Thyroid gland (tissue), 4 donors: ENCODE results near the gene EXOC4. TPM values are rescaled to one million over a fixed set of nuclear protein-coding genes. Genes with fewer than 3 reads are reported as not detected.
A peak's percentile ranks its signal among the peaks of the same experiment; 100 is the strongest.

Source experiments
- DNase-seq, 2 donors: peaks; one replicate each; pipeline ENCODE4 v3.0.0-alpha.2; 2019
- H3K27ac ChIP-seq, 3 donors: fragments of 200-600 bp; sonication (generic); 1 replicate in 2 of 3; 2 replicates in 1 of 3; pipeline ENCODE4 v1.5.1; 2016 to 2019; ENCODE audit warnings: mild to moderate bottlenecking in 1 of 3, moderate library complexity in 1 of 3
- H3K27me3 ChIP-seq: fragments of 200-600 bp; sonication (generic); one replicate; pipeline ENCODE4 v1.5.1; 2019
- H3K36me3 ChIP-seq, 2 donors: fragments of 200-600 bp; sonication (generic); one replicate each; pipeline ENCODE4 v1.5.1; 2016 to 2019
- H3K4me1 ChIP-seq, 2 donors: fragments of 200-600 bp; sonication (generic); one replicate each; pipeline ENCODE4 v1.5.1; 2017 to 2019
- H3K4me3 ChIP-seq, 3 donors: fragments of 200-600 bp; sonication (generic); replicated peaks in 1 of 3; 1 replicate in 2 of 3; 2 replicates in 1 of 3; pipeline ENCODE4 v1.5.1; 2016; ENCODE audit warnings: mild to moderate bottlenecking in 1 of 3
- H3K9me3 ChIP-seq: fragments of 200-600 bp; sonication (generic); one replicate; pipeline ENCODE4 v1.5.1; 2017
- POLR2A ChIP-seq, 2 donors: fragments of 450-650 bp; IDR thresholded peaks; one replicate each; pipeline ENCODE4 v1.6.1; 2017; ENCODE audit warnings: antibody characterized with exemption in 2 of 2, mild to moderate bottlenecking in 2 of 2, moderate library complexity in 1 of 2
- WGBS, 2 donors: methylation state at CpG; one replicate each; pipeline ENCODE4 v1.1.5; 2017; 5-methylcytosine and 5-hydroxymethylcytosine counted together
- intact Hi-C: fragments of 100-400 bp; cut with DNase I; formaldehyde crosslinking; loops from one replicate; pipeline ENCODE4 v1.15.1; 2023
- total RNA-seq, 4 donors: library from RNA; depleted of rRNA; stranded (reverse); fragments of >200 nt; gene quantifications; one replicate each; pipeline ENCODE4 v1.2.3, GENCODE V29; 2016
- TF ChIP-seq, protein P1 (sequence below), 6 experiments: fragments of 200-600 bp in 3 of 6; fragments of 450-650 bp in 3 of 6; sonication (generic) in 3 of 6; IDR thresholded peaks; one replicate each; pipeline ENCODE4 v1.5.1; 2016 to 2019; ENCODE audit warnings: antibody characterized with exemption in 6 of 6, mild to moderate bottlenecking in 2 of 6, inconsistent platforms in 1 of 6, moderate library complexity in 1 of 6

EXOC4 gene
- total RNA-seq, 4 donors from 2014 or later: 74.0 to 116 (median 107) TPM

- Histone ChIP-seq H3K36me3 (no peaks in the 10 kb centered on the region), H3K27me3 (no peaks in the 10 kb centered on the region), H3K27ac (no peak overlapping the region), H3K4me3 (no peak overlapping the region), H3K4me1 (no peaks in the 10 kb centered on the region), H3K9me3 (no peaks in the 10 kb centered on the region)
- intact Hi-C loops: no loop called here
- no peak for DNase-seq
- WGBS, 2 donors: 85 to 88% methylated on average over 6 of the region's 6 CpGs
- no peak for TF ChIP-seq POLR2A (IDR thresholded peaks at IDR 0.05)
- TF ChIP-seq, protein P1, sequence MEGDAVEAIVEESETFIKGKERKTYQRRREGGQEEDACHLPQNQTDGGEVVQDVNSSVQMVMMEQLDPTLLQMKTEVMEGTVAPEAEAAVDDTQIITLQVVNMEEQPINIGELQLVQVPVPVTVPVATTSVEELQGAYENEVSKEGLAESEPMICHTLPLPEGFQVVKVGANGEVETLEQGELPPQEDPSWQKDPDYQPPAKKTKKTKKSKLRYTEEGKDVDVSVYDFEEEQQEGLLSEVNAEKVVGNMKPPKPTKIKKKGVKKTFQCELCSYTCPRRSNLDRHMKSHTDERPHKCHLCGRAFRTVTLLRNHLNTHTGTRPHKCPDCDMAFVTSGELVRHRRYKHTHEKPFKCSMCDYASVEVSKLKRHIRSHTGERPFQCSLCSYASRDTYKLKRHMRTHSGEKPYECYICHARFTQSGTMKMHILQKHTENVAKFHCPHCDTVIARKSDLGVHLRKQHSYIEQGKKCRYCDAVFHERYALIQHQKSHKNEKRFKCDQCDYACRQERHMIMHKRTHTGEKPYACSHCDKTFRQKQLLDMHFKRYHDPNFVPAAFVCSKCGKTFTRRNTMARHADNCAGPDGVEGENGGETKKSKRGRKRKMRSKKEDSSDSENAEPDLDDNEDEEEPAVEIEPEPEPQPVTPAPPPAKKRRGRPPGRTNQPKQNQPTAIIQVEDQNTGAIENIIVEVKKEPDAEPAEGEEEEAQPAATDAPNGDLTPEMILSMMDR (IDR thresholded peaks at IDR 0.05): no peak
Measured at GRCh38 chr7:133584956-133585668, 332.2 kb downstream of the EXOC4 start.

DNA sequence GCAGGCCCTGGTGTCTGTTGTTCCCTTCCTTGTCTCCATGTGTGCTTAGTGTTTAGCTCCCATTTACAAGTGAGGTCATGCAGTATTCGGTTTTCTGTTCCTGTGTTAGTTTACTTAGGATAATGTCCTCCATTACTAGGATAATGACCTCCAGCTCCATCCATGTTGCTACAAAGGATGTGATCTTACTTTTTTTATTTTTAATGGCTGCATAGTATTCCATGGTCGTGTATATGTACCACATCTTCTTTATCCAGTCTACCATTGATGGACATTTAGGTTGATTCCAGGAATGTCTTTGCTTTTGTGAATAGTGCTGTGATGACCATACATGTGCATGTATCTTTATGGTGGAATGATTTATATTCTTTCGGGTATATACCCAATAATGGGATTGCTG lies 333.4 kb downstream of the EXOC4 start:
- H3K27ac ChIP-seq: no peak overlapping the region

DNA sequence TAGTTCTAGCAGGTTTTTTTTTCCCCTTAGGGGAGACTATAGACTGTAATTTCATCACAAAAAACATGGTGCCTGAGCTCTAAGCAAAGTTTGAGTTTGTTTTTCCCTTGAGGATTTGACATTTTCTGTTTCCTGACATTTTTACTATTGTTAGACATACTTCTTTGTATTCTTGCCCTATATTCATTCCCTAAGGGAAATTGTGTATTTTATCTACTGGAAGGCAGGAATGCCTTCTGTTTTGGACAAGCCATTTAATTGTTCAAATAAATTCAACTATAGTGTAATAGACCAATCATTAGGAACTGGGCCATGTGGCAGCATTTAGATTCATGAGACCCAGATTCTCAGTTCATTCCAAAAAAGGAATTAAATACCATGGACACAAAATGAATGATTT lies 335.0 kb downstream of the EXOC4 start:
- intact Hi-C loops: no loop called here

More for the DNA sequence above, 333.4 kb downstream of the EXOC4 start:
- H3K4me3 ChIP-seq: no peak overlapping the region
- no peaks in the 10 kb centered on the region for H3K36me3 ChIP-seq
- no peaks in the 10 kb centered on the region for H3K9me3 ChIP-seq
- no peak for DNase-seq
- 95 to 97% methylated on average over 3 of the region's 3 CpGs for WGBS, 2 donors
- TF ChIP-seq, protein P1 (IDR thresholded peaks at IDR 0.05): no peak
- no peak for TF ChIP-seq POLR2A (IDR thresholded peaks at IDR 0.05)
- H3K27me3 ChIP-seq: no peaks in the 10 kb centered on the region
- peaks cover 0 to 3% of the 10 kb centered on the region in 2 donors for H3K4me1 ChIP-seq
- intact Hi-C loops: no loop called here

GRCh38 chr7:133590795-133591194 lies 337.9 kb downstream of the EXOC4 start:
- no peaks in the 10 kb centered on the region for H3K36me3 ChIP-seq
- H3K4me1 ChIP-seq: peaks cover 3 to 6% of the 10 kb centered on the region in 2 donors
- H3K27me3 ChIP-seq: no peaks in the 10 kb centered on the region
- no peaks in the 10 kb centered on the region for H3K9me3 ChIP-seq
- no peak overlapping the region for H3K4me3 ChIP-seq
- intact Hi-C loops: no loop called here
- TF ChIP-seq, protein P1 (IDR thresholded peaks at IDR 0.05): no peak
- WGBS, 2 donors: 90 to 98% methylated on average over 4 of the region's 4 CpGs
- peak overlapping the region in 2 of 3 donors; percentile 54 to 61 for H3K27ac ChIP-seq
- no peak for DNase-seq

More for the DNA sequence above, 335.0 kb downstream of the EXOC4 start:
- TF ChIP-seq, protein P1 (IDR thresholded peaks at IDR 0.05): no peak
- no peak for TF ChIP-seq POLR2A (IDR thresholded peaks at IDR 0.05)
- no peaks in the 10 kb centered on the region for H3K9me3 ChIP-seq
- H3K4me1 ChIP-seq: peaks cover 3 to 6% of the 10 kb centered on the region in 2 donors
- no peaks in the 10 kb centered on the region for H3K36me3 ChIP-seq
- H3K27ac ChIP-seq: no peak overlapping the region
- no peaks in the 10 kb centered on the region for H3K27me3 ChIP-seq
- no peak overlapping the region for H3K4me3 ChIP-seq
- DNase-seq: no peak

- Histone ChIP-seq H3K27me3 (no peaks in the 10 kb centered on the region), H3K36me3 (no peaks in the 10 kb centered on the region), H3K27ac (peak overlapping the region; percentile 63 to 78 (median 71)), H3K9me3 (no peaks in the 10 kb centered on the region), H3K4me1 (peaks cover 3 to 6% of the 10 kb centered on the region in 2 donors), H3K4me3 (no peak overlapping the region)
- intact Hi-C loops: no loop called here
- peak; percentile 67 for DNase-seq
- 38 to 44% methylated on average over 4 of the region's 4 CpGs for WGBS, 2 donors
- no peak for TF ChIP-seq POLR2A (IDR thresholded peaks at IDR 0.05)
- TF ChIP-seq, protein P1 (IDR thresholded peaks at IDR 0.05): no peak
Measured at GRCh38 chr7:133591704-133592340, 338.9 kb downstream of the EXOC4 start.
